WTC11 (cell line): Measurements from ENCODE around the gene FRG2. TPM values are rescaled to one million over a fixed set of nuclear protein-coding genes. Genes with fewer than 3 reads are reported as not detected.

Experiments
- ATAC-seq: fragments of 200-7000 bp; cut with Tn5 transposase; 2 replicates; pipeline ENCODE4 v1.10.0; 2021; ENCODE audit warnings: mild to moderate bottlenecking, moderate library complexity
- CTCF ChIA-PET: fragments of 300-600 bp; sonication (Branson Sonifier 250); formaldehyde crosslinking; loops from one replicate; lab custom pipeline; 2021; ENCODE audit warnings: antibody characterized with exemption; lab: Charles Lee
- POLR2A ChIA-PET: fragments of 350-600 bp; sonication (Branson Sonifier 250); formaldehyde crosslinking; loops from one replicate; lab custom pipeline; 2021; ENCODE audit warnings: antibody characterized with exemption; lab: Charles Lee
- DNase-seq: peaks from one replicate; pipeline ENCODE4 v3.0.0; 2021; ENCODE audit warnings: low spot score
- H3K27ac Mint-ChIP-seq: 2 replicates; pipeline ENCODE4 v1.8.0; 2021; ENCODE audit warnings: mixed read lengths
- H3K27me3 Mint-ChIP-seq: 2 replicates; pipeline ENCODE4 v1.8.0; 2021; ENCODE audit warnings: low read depth, mild to moderate bottlenecking, moderate library complexity, mixed read lengths
- H3K36me3 Mint-ChIP-seq: 2 replicates; pipeline ENCODE4 v1.8.0; 2021; ENCODE audit warnings: mixed read lengths
- H3K4me1 Mint-ChIP-seq: 2 replicates; pipeline ENCODE4 v1.8.0; 2022; ENCODE audit warnings: mixed read lengths
- H3K4me3 Mint-ChIP-seq: 2 replicates; pipeline ENCODE4 v1.8.0; 2021; ENCODE audit warnings: mild to moderate bottlenecking, moderate library complexity, mixed read lengths
- H3K9me3 Mint-ChIP-seq: 2 replicates; pipeline ENCODE4 v1.8.0; 2021; ENCODE audit warnings: mixed read lengths
- ARID4B ChIP-seq: sonication (generic); formaldehyde crosslinking; IDR thresholded peaks from 2 replicates; pipeline ENCODE4 v1.8.0; 2023; ENCODE audit warnings: missing genetic modification reagents, mild to moderate bottlenecking, borderline replicate concordance
- ATF3 ChIP-seq: sonication (generic); formaldehyde crosslinking; conservative IDR thresholded peaks from 2 replicates; pipeline ENCODE4 v1.8.1; 2022; ENCODE audit warnings: mild to moderate bottlenecking, missing genetic modification reagents
- CTCF ChIP-seq: fragments of 200-600 bp; IDR thresholded peaks from 2 replicates; pipeline ENCODE4 v1.8.0; 2022; ENCODE audit warnings: antibody characterized with exemption
- ETV6 ChIP-seq: sonication (generic); formaldehyde crosslinking; IDR thresholded peaks from 2 replicates; pipeline ENCODE4 v1.8.1; 2022; ENCODE audit warnings: mild to moderate bottlenecking, missing genetic modification reagents
- FOXJ3 ChIP-seq: sonication (generic); formaldehyde crosslinking; IDR thresholded peaks from 2 replicates; pipeline ENCODE4 v1.9.0; 2021; ENCODE audit warnings: missing genetic modification reagents, mild to moderate bottlenecking, borderline replicate concordance
- FOXK1 ChIP-seq: sonication (generic); formaldehyde crosslinking; IDR thresholded peaks from 2 replicates; pipeline ENCODE4 v1.8.0; 2022; ENCODE audit warnings: mild to moderate bottlenecking, moderate library complexity, missing genetic modification reagents
- FOXP1 ChIP-seq: sonication (generic); formaldehyde crosslinking; IDR thresholded peaks from 2 replicates; pipeline ENCODE4 v1.8.0; 2022; ENCODE audit warnings: missing genetic modification reagents, mild to moderate bottlenecking, moderate library complexity, borderline replicate concordance
- GRHL2 ChIP-seq: fragments of 250-450 bp; sonication (Bioruptor Pico); IDR thresholded peaks from 2 replicates; pipeline ENCODE4 v1.8.0; 2022; ENCODE audit warnings: mild to moderate bottlenecking, moderate library complexity; ENCODE audit not compliant: insufficient replicate concordance, severe bottlenecking
- HMGXB4 ChIP-seq: sonication (generic); formaldehyde crosslinking; IDR thresholded peaks from 2 replicates; pipeline ENCODE4 v1.8.1; 2023; ENCODE audit warnings: mild to moderate bottlenecking, moderate library complexity, missing genetic modification reagents
- JAZF1 ChIP-seq: fragments of 250-450 bp; sonication (Bioruptor Pico); IDR thresholded peaks from 2 replicates; pipeline ENCODE4 v1.9.0; 2021; ENCODE audit warnings: moderate library complexity, mild to moderate bottlenecking, inconsistent platforms
- OVOL2 ChIP-seq: fragments of 250-450 bp; sonication (Bioruptor Pico); IDR thresholded peaks from 2 replicates; pipeline ENCODE4 v1.9.0; 2021; ENCODE audit warnings: mild to moderate bottlenecking, borderline replicate concordance
- SMAD3 ChIP-seq: sonication (generic); formaldehyde crosslinking; IDR thresholded peaks from 2 replicates; pipeline ENCODE4 v1.8.0; 2022; ENCODE audit warnings: missing genetic modification reagents, mild to moderate bottlenecking, borderline replicate concordance
- SMAD4 ChIP-seq: sonication (generic); formaldehyde crosslinking; IDR thresholded peaks from 2 replicates; pipeline ENCODE4 v1.8.0; 2022; ENCODE audit warnings: mild to moderate bottlenecking, missing genetic modification reagents
- USF2 ChIP-seq: sonication (generic); formaldehyde crosslinking; IDR thresholded peaks from 2 replicates; pipeline ENCODE4 v1.8.1; 2023; ENCODE audit warnings: mild to moderate bottlenecking, missing genetic modification reagents, moderate library complexity
- ZMAT4 ChIP-seq: fragments of 250-450 bp; sonication (Bioruptor Pico); IDR thresholded peaks from 2 replicates; pipeline ENCODE4 v1.9.0; 2021; ENCODE audit warnings: mild to moderate bottlenecking
- ZNF138 ChIP-seq: sonication (generic); formaldehyde crosslinking; conservative IDR thresholded peaks from 2 replicates; pipeline ENCODE4 v1.8.1; 2022; ENCODE audit warnings: mild to moderate bottlenecking, moderate library complexity, missing genetic modification reagents
- total RNA-seq: library from RNA; stranded (reverse); gene quantifications from 3 replicates; pipeline ENCODE4 v1.2.3, GENCODE V29; 2021

FRG2 gene
- total RNA-seq, 1 experiment from 2014 or later = not detected

GRCh38 chr4:190017357-190018200 is 9.5 kb downstream of the FRG2 start (continued):
- TF ChIP-seq USF2 (no peak), ARID4B (CRISPR knock-in tag) (no peak), ZMAT4 (CRISPR knock-in tag) (no peak), FOXJ3 (CRISPR knock-in tag) (no peak), ETV6 (CRISPR knock-in tag) (no peak), JAZF1 (CRISPR knock-in tag) (no peak)

- no peak for DNase-seq
- ATAC-seq = no peak
These were observed 10.4 kb downstream of the FRG2 start for GRCh38 chr4:190016369-190017289.

More at GRCh38 chr4:190016369-190017289, 10.4 kb downstream of the FRG2 start:
- no peak overlapping the region for H3K27ac Mint-ChIP-seq
- peaks cover 26% of the 10 kb centered on the region for H3K4me1 Mint-ChIP-seq
- peaks cover 15% of the 10 kb centered on the region for H3K9me3 Mint-ChIP-seq
- no peak for TF ChIP-seq ZNF138
- no peak for TF ChIP-seq FOXP1 (CRISPR knock-in tag)
- no peak for TF ChIP-seq ATF3 (CRISPR knock-in tag)
- no peak for TF ChIP-seq FOXK1 (CRISPR knock-in tag)
- no peak for TF ChIP-seq HMGXB4
- no peak for TF ChIP-seq GRHL2 (CRISPR knock-in tag)
- TF ChIP-seq OVOL2 (CRISPR knock-in tag) = no peak
- TF ChIP-seq CTCF = no peak
- no peak for TF ChIP-seq SMAD4 (CRISPR knock-in tag)
- TF ChIP-seq SMAD3 = no peak
- TF ChIP-seq, all 79 proteins: peak for 0
- CTCF ChIA-PET = no interaction called here
- POLR2A ChIA-PET = no interaction called here
- Mint-ChIP-seq H3K4me3 (peak overlapping the region; percentile 68), H3K27me3 (peaks cover 96% of the 10 kb centered on the region), H3K36me3 (peaks cover 47% of the 10 kb centered on the region)
